Measurements from ENCODE around the gene RFX3.

RFX3 gene

DNA sequence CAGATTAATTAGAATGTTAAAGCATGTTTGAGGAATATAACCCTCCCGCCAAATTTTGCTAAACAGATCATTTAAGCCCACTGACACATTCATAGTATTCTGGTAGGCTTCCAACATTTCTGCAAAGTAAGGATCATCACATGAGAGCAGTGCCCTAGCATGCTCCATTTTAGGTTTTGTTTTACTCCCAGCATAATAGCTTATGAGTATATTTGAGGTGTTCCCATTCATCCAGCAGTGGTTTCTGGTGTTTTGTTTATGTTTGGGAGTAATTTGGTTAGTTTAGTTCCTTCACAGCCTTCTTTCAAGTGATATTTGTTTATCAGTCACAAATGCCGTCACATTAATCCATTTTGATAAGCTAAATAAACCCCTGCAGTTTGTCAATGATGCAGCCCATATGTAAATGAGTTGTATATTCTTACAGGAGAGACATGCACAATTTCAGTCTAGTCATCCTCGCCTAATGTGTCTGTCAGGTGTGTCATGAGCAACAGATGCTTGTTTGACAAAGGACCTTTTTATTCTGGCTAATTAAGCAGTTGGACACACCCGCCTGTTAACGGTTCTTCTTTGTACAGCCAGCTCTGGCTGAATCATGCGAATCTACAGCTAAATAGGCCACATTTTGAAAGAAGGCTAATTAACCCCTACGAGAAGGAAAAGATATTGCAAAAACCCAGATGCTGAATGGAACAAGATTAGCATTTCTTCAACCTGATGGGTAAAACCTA is 124.4 kb downstream of the RFX3 start:
- H3K4me3 ChIP-seq (ENCODE audit: low read depth, low read length) = no peak overlapping the region
- TF ChIP-seq, protein P1, sequence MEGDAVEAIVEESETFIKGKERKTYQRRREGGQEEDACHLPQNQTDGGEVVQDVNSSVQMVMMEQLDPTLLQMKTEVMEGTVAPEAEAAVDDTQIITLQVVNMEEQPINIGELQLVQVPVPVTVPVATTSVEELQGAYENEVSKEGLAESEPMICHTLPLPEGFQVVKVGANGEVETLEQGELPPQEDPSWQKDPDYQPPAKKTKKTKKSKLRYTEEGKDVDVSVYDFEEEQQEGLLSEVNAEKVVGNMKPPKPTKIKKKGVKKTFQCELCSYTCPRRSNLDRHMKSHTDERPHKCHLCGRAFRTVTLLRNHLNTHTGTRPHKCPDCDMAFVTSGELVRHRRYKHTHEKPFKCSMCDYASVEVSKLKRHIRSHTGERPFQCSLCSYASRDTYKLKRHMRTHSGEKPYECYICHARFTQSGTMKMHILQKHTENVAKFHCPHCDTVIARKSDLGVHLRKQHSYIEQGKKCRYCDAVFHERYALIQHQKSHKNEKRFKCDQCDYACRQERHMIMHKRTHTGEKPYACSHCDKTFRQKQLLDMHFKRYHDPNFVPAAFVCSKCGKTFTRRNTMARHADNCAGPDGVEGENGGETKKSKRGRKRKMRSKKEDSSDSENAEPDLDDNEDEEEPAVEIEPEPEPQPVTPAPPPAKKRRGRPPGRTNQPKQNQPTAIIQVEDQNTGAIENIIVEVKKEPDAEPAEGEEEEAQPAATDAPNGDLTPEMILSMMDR (IDR thresholded peaks at IDR 0.05; ENCODE audit: low read depth, low read length, missing control alignments) = no peak
- no peak for DNase-seq (ENCODE audit: low read depth)

DNA sequence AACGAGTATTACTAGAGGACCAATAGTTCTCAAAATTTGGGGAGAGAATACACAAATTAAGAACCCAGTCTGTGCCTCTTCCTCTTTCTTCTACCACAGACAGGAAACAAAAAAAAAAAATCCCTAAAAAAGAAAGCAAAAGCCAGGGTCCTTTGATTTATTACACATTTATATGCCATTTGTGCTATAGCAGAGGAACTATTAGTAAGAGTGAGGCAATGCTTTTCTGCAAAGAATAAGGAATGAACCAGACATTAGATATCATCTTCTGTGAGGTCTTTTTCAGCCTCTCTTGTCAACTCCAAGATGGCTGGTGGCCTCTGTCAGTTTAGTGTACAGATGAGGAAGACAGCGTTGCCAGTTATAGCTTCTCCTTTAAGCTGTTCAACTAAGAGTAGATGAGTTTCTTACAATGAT is 127.6 kb downstream of the RFX3 start:
- DNase-seq (ENCODE audit: low read depth) = no peak
- H3K4me3 ChIP-seq (ENCODE audit: low read depth, low read length) = no peak overlapping the region
- TF ChIP-seq, protein P1 (IDR thresholded peaks at IDR 0.05; ENCODE audit: low read depth, low read length, missing control alignments) = no peak

DNA sequence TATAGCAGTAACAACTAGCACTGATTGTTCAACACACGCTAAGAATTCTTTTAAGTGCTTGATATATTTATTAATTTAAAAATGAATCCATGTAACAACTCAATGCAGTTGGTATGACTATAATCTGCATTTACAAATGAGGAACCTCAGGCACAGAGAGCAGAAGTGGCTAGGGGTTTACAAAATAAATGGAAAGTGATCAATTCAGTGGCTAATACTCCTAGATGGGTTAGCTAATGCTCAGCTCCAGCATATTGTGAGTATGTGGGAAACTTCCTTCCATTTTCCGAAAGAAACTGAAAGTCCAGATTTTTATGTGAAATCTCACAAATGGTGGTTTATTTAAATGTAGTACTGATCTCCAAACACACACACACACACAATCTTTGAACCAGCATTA is 128.0 kb downstream of the RFX3 start:
- H3K4me3 ChIP-seq (ENCODE audit: low read depth, low read length) = no peak overlapping the region
- TF ChIP-seq, protein P1 (IDR thresholded peaks at IDR 0.05; ENCODE audit: low read depth, low read length, missing control alignments) = no peak
- no peak for DNase-seq (ENCODE audit: low read depth)

DNA sequence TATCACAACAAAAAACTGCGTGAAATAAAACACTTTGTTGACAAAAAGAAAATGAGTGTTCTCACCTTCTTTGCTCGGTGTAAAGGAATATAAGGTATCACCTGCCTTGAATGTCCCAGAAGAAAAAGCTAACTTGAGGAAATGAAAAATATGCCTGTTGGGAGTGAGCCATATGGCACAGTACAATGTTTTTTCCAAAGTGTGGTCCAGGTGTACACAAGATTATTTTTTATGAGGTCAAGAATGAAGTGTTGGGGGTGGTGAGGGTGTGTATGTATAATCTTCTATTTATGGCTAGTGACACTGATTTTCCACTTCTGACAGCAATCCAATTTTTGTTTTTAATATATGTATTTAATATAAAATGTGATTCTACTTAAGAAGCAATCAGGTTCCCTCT is 134.4 kb downstream of the RFX3 start:
- TF ChIP-seq, protein P1 (IDR thresholded peaks at IDR 0.05; ENCODE audit: low read depth, low read length, missing control alignments) = no peak
- no peak for DNase-seq (ENCODE audit: low read depth)
- H3K4me3 ChIP-seq (ENCODE audit: low read depth, low read length) = no peak overlapping the region

DNA sequence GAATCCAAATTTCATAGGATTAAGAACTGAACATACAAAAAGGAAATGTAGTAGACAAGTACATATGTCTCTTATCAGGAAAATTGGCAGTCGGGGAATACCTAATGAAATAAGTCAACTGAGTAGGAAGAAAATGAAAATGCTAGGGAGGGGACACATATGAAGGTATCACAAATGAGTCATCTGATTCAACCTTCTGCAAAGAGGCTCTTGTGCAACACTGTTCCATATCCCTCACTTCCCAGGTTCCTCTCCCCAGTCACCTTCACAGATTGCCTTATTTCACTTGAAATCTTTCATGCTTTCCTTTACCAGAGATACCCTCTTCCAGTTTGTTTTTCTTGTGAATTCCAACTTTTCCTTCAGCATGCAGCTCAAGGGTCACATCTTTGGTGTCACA is 139.0 kb downstream of the RFX3 start:
- no peak for DNase-seq (ENCODE audit: low read depth)
- TF ChIP-seq, protein P1 (IDR thresholded peaks at IDR 0.05; ENCODE audit: low read depth, low read length, missing control alignments) = no peak
- H3K4me3 ChIP-seq (ENCODE audit: low read depth, low read length) = no peak overlapping the region

DNA sequence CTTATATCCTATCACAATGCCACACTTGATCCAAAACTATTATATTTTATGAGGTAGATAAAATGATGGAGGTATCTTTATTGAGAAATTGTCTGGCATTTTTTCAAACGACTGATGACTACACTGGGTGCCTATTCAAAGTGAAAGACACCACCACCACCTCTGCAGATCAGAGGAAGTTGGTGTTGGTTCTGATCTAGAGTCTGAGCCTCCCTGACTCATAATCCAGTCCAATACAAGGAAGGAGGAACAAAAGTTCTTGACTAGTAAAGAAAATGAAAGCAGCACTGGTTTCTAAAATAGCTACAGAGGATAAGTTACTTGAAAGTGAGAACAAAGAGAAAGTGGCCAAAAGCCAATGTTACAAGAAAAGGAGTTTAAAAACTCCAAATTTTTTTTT is 139.9 kb downstream of the RFX3 start:
- DNase-seq (ENCODE audit: low read depth) = peak; percentile 75
- TF ChIP-seq, protein P1 (IDR thresholded peaks at IDR 0.05; ENCODE audit: low read depth, low read length, missing control alignments) = no peak
- no peak overlapping the region for H3K4me3 ChIP-seq (ENCODE audit: low read depth, low read length)

DNA sequence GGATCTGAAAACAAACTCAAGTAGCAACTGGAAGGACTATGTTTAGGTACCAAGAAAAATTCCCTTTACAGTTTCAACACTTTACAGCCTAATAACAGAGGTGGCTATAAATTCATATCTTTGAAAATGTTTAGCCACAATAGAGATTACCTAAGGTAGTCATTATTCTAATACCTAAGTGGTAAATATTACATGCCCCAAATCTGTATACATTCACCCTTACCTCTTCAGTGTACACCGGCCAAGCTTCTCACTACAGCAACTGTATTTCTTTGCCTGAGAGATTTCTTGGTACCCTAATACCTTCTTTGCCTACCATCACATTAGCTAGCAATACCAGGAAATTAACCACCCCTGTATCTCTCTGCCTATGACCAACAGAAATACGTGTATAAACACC is 154.0 kb downstream of the RFX3 start:
- TF ChIP-seq, protein P1 (IDR thresholded peaks at IDR 0.05; ENCODE audit: low read depth, low read length, missing control alignments) = no peak
- no peak overlapping the region for H3K4me3 ChIP-seq (ENCODE audit: low read depth, low read length)
- DNase-seq (ENCODE audit: low read depth) = no peak
